GM18526 (cell line): ENCODE data around the gene CARD8.
A peak's percentile ranks its signal among the peaks of the same experiment; 100 is the strongest.

ENCODE experiments used
- POLR2A ChIP-seq: IDR thresholded peaks from 3 replicates; pipeline ENCODE4 v1.6.1; 2011; ENCODE audit not compliant: insufficient read length; ENCODE audit errors: extremely low read depth

CARD8 gene

GRCh38 chr19:48192750-48193149 lies 63.0 kb downstream of the CARD8 start:
- TF ChIP-seq POLR2A = no peak

GRCh38 chr19:48190885-48191284 lies 64.8 kb downstream of the CARD8 start:
- no peak for TF ChIP-seq POLR2A

GRCh38 chr19:48190288-48190884 lies 65.3 kb downstream of the CARD8 start:
- TF ChIP-seq POLR2A = no peak

GRCh38 chr19:48186541-48186991 lies 69.1 kb downstream of the CARD8 start:
- TF ChIP-seq POLR2A = peak; percentile 23

GRCh38 chr19:48186015-48186414 lies 69.7 kb downstream of the CARD8 start:
- no peak for TF ChIP-seq POLR2A

GRCh38 chr19:48183356-48183755 lies 72.4 kb downstream of the CARD8 start:
- TF ChIP-seq POLR2A = no peak

- TF ChIP-seq POLR2A = no peak
Measured at GRCh38 chr19:48182434-48182833, 73.3 kb downstream of the CARD8 start.

- TF ChIP-seq POLR2A = no peak
Measured at GRCh38 chr19:48181505-48181904, 74.2 kb downstream of the CARD8 start.

- TF ChIP-seq POLR2A = no peak
Measured at GRCh38 chr19:48176226-48176625, 79.5 kb downstream of the CARD8 start.

- TF ChIP-seq POLR2A = no peak
Measured at GRCh38 chr19:48175578-48175977, 80.1 kb downstream of the CARD8 start.

- TF ChIP-seq POLR2A = no peak
Measured at GRCh38 chr19:48174445-48175030, 81.2 kb downstream of the CARD8 start.

- no peak for TF ChIP-seq POLR2A
Measured at GRCh38 chr19:48171710-48172109, 84.0 kb downstream of the CARD8 start.

GRCh38 chr19:48170817-48171347 lies 84.8 kb downstream of the CARD8 start:
- no peak for TF ChIP-seq POLR2A

- peak; percentile 47 for TF ChIP-seq POLR2A
Measured at GRCh38 chr19:48169939-48170803, 85.5 kb downstream of the CARD8 start, which contains the start of the genes LIG1 and ZSWIM9. Gene LIG1, minus strand, starts transcription at chr19:48170344. Its CDS starts 4,778 bp downstream, at chr19:48165566. Gene ZSWIM9, plus strand, starts transcription at chr19:48170680. Its CDS starts 1,123 bp downstream, at chr19:48171803.

GRCh38 chr19:48169578-48169938 lies 86.2 kb downstream of the CARD8 start:
- no peak for TF ChIP-seq POLR2A

GRCh38 chr19:48168689-48169088 lies 87.0 kb downstream of the CARD8 start:
- no peak for TF ChIP-seq POLR2A
